BJ (cell line): ENCODE measurements around the gene MEIS2. TPM values are rescaled to one million over a fixed set of nuclear protein-coding genes. Genes with fewer than 3 reads are reported as not detected.

Experiments used
- CTCF ChIA-PET: fragments of 350-600 bp; formaldehyde crosslinking; extraction: SDS; loops from one replicate; lab custom pipeline; 2021; ENCODE audit warnings: antibody characterized with exemption, inconsistent platforms; lab: Yijun Ruan, JAX
- POLR2A ChIA-PET: fragments of 300-600 bp; sonication (Branson Sonifier 250); formaldehyde crosslinking; extraction: SDS; loops from one replicate; lab custom pipeline; 2021; ENCODE audit warnings: antibody characterized with exemption; lab: Charles Lee
- DNase-seq: peaks from one replicate; pipeline ENCODE4 v3.0.0-alpha.2; 2011; ENCODE audit warnings: low read depth
- H3K27me3 ChIP-seq: 2 replicates; pipeline ENCODE4 v1.6.0; 2011; ENCODE audit warnings: low read length; ENCODE audit not compliant: control insufficient read depth, insufficient read depth
- H3K36me3 ChIP-seq: 2 replicates; pipeline ENCODE4 v1.5.1; 2011; ENCODE audit warnings: low read length; ENCODE audit not compliant: control insufficient read depth, insufficient read depth
- H3K4me3 ChIP-seq: 2 replicates; pipeline ENCODE4 v1.5.1; 2011; ENCODE audit warnings: low read depth, mild to moderate bottlenecking, control low read depth, low read length
- polyA plus RNA-seq: library from polyadenylated mRNA; depleted of rRNA; stranded (reverse); fragments of >200 nt; gene quantifications from 2 replicates; pipeline ENCODE4 v1.2.3, GENCODE V29; 2011
- TF ChIP-seq, protein P1 (sequence below): IDR thresholded peaks from 2 replicates; pipeline ENCODE4 v1.5.1; 2011; ENCODE audit warnings: low read depth, mild to moderate bottlenecking, control low read depth, inconsistent platforms, low read length, moderate library complexity; ENCODE audit not compliant: insufficient read depth

MEIS2 gene
- polyA plus RNA-seq, 1 experiment = 54.1 TPM

GRCh38 chr15:36961956-36962355, 138.4 kb downstream of the MEIS2 start:
- Histone ChIP-seq H3K27me3 (no peaks in the 10 kb centered on the region), H3K4me3 (no peak overlapping the region), H3K36me3 (no peaks in the 10 kb centered on the region)
- CTCF ChIA-PET = no interaction called here
- TF ChIP-seq, protein P1, sequence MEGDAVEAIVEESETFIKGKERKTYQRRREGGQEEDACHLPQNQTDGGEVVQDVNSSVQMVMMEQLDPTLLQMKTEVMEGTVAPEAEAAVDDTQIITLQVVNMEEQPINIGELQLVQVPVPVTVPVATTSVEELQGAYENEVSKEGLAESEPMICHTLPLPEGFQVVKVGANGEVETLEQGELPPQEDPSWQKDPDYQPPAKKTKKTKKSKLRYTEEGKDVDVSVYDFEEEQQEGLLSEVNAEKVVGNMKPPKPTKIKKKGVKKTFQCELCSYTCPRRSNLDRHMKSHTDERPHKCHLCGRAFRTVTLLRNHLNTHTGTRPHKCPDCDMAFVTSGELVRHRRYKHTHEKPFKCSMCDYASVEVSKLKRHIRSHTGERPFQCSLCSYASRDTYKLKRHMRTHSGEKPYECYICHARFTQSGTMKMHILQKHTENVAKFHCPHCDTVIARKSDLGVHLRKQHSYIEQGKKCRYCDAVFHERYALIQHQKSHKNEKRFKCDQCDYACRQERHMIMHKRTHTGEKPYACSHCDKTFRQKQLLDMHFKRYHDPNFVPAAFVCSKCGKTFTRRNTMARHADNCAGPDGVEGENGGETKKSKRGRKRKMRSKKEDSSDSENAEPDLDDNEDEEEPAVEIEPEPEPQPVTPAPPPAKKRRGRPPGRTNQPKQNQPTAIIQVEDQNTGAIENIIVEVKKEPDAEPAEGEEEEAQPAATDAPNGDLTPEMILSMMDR = no peak
- no peak for DNase-seq
- POLR2A ChIA-PET = no interaction called here

DNA sequence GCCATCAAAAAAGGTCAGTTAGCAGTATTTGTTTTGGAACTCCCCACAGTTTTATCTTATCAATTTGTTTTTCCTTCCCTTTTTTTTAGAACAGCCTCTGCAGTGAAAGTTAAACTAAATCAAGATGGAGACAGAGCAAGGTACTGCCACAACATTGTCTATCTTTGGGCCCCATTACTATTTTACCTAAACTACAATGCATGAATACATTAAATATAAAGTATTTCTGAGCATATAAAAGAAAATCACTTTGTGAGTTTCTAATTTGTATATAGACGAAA, 139.5 kb downstream of the MEIS2 start:
- no peaks in the 10 kb centered on the region for H3K36me3 ChIP-seq
- TF ChIP-seq, protein P1 = no peak
- POLR2A ChIA-PET = no interaction called here

DNA sequence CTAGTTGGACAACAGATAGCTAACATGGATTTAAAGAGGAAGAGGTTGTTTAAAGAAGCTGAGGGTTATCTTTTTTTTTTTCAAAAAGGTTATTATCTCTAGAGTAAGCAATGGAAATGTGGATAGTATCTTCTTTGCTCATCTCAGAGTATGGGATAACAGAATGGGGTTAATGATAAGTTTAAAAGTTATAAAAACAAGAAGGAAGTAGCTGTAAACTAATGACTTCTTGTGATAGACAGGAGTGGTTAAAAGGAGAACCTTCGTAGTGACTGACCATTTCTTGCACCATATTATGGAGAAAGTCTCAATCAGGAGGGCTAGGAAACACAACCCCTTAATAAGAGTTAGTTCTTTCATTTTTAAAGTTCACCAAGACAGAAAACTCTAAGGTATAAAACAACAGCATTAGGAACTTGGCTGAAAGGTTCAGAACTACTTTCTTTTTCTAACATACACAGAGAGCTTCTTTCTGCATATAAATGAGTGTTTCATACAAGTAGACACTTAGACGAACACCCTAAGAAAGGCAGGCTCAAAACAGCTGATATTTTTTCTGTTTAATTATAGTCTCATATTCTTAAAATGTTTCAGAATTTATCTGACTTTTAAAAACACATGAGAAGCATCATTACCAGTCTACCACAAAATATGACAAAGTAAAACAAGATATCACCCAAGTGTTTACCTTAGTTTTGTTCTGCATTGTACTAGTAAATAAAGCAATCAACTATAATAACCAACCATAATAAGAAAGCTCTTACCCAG, 140.0 kb downstream of the MEIS2 start:
- no peak for DNase-seq
- ChIA-PET POLR2A (interaction anchor here (0.6 kb wide), 1 partner anchor 49 kb away, joined by 4 read pairs; no protein-coding TSS in a partner anchor), CTCF (interaction anchor here (1.1 kb wide), 1 partner anchor 77 kb away, joined by 3 read pairs; no protein-coding TSS in a partner anchor)
- TF ChIP-seq, protein P1 = no peak
- no peaks in the 10 kb centered on the region for H3K36me3 ChIP-seq
- H3K4me3 ChIP-seq = no peak overlapping the region
- no peaks in the 10 kb centered on the region for H3K27me3 ChIP-seq

More for the DNA sequence above, 139.5 kb downstream of the MEIS2 start:
- no peak overlapping the region for H3K4me3 ChIP-seq
- DNase-seq = no peak
- H3K27me3 ChIP-seq = no peaks in the 10 kb centered on the region
- CTCF ChIA-PET = interaction anchor here (1.1 kb wide), 1 partner anchor 77 kb away, joined by 3 read pairs; no protein-coding TSS in a partner anchor

DNA sequence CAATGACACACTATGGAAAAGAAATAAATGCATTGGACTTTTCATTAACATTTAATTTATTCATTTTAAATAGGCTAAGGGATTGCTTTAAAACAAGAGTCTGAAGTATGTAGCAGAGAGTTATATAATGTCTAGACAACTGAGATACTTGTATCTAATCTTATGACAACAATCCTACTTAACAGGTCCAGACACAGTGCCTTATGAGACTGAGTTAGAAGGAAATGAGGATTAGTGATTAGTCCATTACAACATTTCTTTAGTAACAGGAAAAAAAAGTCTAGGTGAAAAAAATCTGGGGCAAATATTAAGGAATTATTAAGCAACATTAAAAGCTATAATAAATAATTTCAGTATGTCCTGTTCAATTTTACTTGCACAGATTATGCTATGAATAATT, 140.6 kb downstream of the MEIS2 start:
- POLR2A ChIA-PET = interaction anchor here (0.6 kb wide), 1 partner anchor 48 kb away, joined by 4 read pairs; no protein-coding TSS in a partner anchor
- no peaks in the 10 kb centered on the region for H3K27me3 ChIP-seq
- no peak for DNase-seq
- H3K36me3 ChIP-seq = no peaks in the 10 kb centered on the region
- CTCF ChIA-PET = interaction anchor here (0.6 kb wide), 1 partner anchor 458 kb away, joined by 7 read pairs; no protein-coding TSS in a partner anchor
- TF ChIP-seq, protein P1 = no peak
- no peak overlapping the region for H3K4me3 ChIP-seq

DNA sequence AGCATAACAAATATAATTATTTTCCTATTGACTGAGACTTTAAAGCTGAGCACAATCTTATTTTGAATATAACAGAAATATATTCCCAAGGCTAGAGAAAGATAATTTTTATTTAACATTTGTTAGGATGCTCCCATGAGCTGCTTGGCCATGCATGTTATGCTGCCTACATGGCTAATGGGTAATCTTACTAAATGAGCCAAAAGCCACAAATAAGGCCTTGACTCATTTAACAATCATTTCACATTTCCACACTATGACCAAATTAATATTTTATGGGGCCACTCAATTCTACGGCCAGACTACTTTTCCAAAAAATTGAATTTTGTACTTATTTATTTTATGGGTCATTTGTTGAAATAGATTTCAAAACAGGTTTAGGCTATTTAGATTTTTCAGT, 141.7 kb downstream of the MEIS2 start:
- no peak overlapping the region for H3K4me3 ChIP-seq
- no peak for DNase-seq
- H3K36me3 ChIP-seq = no peaks in the 10 kb centered on the region
- POLR2A ChIA-PET = no interaction called here
- CTCF ChIA-PET = no interaction called here
- TF ChIP-seq, protein P1 = no peak
- no peaks in the 10 kb centered on the region for H3K27me3 ChIP-seq
